Urothelium cell line (cell line): ENCODE measurements around the gene NOTCH1.
"Not testable (repeated sequence)": the region's sequence is repeated elsewhere in the genome, so short reads cannot be mapped to it uniquely, and the experiment has no call there.

Source experiments
- DNase-seq: peaks from one replicate; pipeline ENCODE4 v3.0.0; 2011; ENCODE audit warnings: low spot score, mixed read lengths
- FAIRE-seq: peaks from 2 replicates; lab custom pipeline; 2011; peaks lifted over from hg19 to GRCh38; lab: Jason Lieb, UNC

The NOTCH1 gene

DNA sequence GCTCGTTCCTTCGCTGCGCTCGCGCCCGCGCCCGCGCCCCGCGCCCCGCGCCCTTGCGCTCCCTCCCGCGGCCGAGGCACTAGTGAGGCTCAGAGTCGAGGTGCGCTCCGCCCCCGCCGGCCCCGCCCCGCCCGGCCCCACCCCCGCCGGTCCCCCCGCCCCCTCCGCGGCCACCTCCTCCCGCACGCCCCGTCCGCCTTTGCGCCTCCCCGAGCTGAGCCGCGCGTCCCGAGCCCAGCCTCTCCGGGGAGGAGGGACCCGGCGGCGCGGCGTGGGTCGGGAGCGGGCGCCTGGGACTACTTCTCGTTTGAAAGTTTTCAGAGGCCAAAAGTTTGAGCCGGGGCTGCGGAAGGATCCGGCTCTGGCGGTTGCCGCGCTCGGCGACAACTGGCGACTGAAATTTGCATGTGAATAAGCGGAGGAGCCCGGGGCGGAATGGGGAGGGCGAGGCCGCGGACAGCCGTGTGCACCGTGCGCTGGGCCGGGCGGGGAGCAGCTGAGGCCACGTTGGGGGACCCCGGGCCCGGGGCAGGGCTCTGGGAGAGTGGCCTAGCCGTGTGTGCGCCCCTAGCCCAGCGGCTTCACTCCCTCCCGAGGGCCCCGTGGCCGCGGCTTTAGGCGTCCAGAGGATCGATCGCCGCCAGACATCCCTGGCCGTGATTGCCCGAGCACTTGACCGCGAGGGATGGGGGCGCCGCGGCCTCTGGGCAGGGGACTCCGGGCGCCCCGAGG, at the start of gene NOTCH1:
Gene NOTCH1 (minus strand): TSS at position 84 of the 732 bp plus-strand sequence. CDS start 262 bp downstream, outside the sequence.
- no peak for FAIRE-seq

DNA sequence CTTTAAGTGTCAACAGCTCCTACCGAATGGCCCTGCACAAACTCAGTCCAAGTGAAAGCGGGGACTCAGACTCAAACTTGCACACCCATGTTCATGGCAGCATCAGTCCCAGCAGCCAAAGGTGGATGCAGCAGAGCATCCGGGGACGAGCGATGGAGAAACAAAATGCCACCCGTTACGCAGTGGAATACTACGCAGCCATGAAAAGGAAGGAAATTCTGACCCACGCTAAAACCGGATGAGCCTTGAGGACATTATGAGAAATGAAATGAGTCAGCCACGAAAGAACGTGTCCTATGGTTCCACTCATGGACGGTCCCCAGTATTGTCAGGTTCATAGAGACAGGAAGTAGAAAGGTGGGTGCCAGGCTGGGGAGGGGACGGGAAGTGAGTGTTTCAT, 48.6 kb upstream of the NOTCH1 start:
- peak; percentile 37 for FAIRE-seq
- DNase-seq, result no peak

More for the DNA sequence above, at the start of gene NOTCH1:
- peak; percentile 94 for DNase-seq

DNA sequence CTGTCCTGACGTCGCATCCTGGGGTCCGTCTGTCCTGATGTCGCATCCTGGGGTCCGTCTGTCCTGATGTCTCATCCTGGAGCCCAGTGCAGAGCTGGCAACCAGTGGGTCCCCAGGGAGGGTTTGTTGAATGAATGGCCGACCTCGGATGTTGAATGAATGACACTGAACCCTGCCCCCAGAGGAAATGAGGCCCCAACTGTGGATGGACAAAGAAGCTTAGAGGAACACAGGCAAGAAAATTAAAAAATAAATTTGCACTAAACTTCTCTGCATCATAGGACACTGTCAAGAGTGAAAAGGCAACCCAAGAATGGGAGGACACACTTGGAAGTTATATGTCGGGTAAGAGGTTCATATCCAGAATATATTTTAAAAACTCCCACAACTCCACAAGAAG, 47.7 kb upstream of the NOTCH1 start:
- FAIRE-seq (no peak), DNase-seq (no peak)

DNA sequence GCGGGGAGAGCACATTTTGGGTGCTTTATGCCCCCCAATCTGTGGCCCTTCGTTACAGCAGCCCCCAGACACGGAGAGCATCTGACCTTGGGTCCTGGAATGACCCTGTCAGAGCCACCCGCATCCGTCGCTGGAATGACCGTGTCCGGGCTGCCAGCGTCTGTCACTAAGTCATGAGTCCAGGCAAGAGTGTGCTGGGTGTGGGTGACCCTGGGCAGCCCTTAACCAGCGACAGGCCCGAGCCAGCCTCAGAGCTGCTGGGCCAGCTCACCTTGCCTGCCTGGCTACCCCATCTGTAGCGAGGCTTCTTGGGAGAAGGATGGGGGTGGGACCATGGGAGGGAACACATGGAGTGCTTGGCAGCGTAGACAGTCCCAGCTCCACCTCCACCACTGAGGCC, 46.8 kb upstream of the NOTCH1 start:
- FAIRE-seq (no peak), DNase-seq (no peak)

DNA sequence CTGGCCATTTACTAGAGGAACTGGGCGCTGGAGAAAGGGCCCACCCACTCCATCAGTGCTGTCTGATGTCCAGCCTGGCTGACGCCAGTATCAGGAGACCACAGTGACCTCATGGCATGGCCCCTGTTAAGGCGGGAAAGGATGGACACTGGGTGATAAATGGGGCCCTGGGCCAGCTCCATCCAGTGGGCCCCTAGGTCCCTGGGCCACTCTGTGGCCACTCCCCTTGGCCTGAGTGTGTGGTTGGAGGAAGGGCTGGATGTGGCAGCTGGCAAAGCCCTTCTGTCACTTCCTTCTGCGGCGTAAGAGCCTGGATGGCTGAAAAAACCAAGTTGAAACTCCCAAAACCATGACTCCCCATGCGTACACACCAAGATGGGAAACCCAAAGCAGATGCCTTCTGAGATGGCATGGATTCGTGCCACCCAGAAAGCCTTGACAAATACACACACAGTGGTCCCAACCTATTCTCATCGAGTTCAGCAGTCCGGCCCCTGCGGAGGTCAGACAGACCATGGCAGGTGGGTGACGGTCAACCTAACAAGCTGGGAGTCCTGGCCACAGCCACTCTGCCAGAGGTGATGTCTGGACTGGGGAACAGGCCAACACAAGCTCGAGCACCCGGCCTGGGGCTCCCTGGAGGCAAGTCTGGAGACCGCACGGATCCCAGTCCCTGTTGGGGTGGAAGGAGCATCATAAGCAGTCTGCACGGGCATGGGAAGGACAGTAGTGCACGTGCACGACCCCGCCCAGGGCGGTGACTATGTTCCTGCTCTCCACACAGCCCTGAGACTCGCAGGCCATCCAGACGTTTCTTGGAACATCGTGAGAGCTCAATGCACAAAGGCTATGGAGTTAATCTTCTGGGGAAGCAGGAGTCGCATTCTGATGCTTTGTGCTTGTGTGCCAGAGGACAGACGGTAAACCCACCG, 45.2 kb upstream of the NOTCH1 start:
- DNase-seq (no peak), FAIRE-seq (no peak)

DNA sequence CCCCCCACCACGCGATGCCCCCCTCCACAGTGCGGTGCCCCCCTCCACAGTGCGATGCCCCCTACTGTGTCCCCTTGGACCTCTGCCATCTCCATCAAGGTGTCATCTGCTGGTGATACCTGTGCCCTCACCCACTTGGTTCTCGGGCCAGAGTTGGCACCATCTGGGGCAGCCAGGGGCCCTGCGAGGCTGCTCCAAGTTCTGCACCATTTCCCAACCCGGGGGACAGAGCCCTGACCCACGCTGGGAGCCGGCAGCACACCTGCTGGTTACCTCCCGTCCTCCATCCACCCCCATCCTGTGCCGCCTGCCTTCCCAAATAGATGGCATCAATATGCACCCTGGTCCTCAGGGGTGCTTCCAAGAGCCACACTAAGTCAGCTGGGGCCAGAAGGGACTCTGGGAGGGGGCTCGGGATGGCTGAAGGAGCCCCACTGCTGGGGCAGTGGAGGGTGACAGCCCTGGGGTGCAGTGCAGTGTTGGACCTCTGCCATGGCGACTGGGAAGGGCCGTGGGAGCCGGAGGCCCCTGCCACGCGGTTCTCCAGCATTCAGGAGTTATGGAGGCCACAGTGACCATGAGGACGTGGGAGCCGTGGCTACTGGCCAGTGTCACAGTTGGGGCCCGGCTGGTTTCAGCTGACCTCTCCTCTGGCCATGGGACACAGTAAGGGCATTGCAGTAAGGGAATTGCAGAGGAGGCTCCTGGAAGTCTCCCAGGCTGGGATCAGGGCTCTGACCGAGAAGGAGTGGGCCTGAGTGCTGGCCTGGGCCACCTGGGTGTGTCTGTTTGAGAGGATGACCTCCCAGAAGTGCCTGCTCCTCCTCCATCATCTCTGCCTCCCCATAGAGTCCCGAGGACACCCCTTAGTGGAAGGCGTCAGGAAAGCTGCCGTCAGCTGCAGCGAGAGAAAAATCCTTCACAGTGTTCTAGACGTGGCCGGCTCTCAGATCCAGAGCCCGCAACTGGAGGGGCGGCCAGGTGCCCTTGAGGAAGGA, 44.2 kb upstream of the NOTCH1 start:
- DNase-seq (no peak), FAIRE-seq (no peak)

DNA sequence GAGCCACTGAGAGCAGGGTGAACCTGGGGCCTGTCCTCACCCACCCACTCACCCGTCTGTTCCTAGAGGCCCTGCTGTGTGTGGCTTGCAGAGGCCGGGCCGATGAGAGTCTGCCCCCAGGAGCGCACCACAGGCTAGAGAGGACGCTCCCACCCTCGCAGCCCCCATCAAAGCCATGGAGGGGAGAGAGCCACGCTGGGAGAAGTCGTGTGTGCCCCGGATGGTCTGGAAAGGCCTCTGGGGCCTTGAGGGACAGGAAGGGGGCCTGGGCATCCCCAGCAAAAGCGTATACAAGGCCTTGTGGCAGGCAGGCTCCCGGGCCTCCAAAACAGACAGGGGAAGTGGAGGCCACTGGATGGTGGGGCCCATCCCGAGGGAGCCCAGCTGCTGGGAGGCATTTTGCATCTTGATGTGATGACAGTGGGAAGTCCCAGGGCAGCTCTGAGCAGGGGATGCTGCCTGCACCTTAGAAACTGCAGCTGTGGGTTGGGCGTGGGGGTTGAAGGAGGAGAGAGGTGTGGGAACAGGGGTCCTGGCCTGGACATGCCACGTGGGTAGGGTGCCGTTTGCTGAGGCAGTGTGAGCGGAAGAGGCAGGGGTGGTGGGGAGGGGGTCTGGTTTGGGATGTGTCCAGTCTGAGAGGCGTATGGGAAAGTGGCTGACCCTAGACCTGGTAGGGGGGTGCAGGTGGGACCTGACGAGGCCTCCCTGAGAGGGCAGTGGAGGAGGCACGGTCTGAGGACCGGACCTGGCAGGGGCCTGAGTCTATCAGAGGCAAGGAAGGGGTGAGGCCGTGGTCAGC, 43.0 kb upstream of the NOTCH1 start:
- no peak for FAIRE-seq
- DNase-seq, result no peak

DNA sequence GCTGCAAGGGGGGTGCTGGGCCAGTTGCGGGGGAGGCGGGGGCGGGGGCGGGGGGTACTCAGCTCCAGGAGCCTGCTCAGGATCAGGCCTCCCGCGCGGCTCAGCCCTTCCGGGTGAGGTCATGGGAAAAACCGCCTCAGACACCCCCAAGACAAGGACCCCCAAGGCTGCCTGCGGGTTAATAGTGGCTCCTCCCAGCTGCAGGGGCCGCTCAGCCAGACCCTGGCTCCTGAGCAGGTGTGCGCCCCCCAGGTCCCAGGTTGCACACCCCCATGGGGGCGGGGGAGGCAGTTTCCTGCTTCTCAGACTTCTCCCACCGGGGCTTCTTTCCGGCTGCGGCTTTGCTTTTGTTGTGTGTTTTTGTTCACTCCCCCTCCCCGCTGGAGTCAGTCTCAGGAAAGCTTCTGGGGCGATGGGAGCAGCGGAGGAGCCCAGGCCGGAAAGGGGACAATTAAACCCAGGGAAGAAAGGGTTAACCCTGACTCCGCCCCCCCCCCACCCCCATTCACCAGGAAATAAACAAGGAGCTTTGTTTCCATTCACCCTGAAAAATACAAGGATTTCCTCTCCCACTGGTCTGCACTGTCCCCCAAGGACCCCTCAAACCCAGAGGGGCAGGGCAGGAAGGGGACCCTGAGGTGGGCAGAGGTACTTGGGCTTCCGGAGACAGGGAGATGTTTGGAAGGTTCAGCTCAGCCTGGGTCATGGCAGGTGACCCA, 42.3 kb upstream of the NOTCH1 start:
- DNase-seq (no peak), FAIRE-seq (no peak)

DNA sequence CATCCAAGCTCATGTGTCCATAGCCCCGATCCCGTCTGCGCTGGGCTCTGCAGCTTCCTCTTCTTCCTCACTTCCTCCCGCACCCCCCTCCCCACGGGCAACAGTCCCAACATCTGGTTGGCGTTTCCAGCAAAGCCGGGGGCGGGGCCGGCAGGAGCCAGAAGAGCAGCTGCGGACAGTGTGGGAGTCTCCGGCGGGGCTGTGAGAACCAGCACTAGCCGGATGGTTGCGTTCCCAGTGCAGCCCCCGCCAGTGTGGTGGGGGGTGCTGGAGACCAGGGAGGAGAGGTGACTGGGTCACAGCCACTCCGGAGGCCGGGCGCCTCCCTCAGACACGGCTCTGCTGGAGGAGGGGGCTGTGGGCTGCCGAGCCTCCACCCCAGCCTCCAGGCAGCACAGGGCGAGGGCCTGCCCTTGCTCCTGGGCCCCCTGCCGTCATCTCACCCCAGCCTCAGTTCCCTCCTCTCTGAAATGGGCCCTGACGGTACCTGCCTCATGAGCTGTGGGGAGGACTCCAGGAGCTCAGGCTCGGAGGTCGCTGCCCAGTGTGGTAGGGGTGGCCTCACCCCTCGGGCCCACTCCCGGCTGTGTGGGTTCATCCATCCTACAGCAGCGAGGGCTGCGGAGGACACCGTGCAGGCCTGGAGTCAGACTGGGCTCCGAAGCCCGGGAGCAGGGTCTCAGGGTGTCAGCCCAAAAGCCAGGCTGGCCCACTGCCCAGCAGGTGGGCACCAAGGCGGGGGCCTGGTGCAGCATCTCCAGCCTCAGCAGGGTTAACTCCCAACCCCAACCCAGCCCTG, 41.5 kb upstream of the NOTCH1 start:
- DNase-seq (no peak), FAIRE-seq (no peak)

DNA sequence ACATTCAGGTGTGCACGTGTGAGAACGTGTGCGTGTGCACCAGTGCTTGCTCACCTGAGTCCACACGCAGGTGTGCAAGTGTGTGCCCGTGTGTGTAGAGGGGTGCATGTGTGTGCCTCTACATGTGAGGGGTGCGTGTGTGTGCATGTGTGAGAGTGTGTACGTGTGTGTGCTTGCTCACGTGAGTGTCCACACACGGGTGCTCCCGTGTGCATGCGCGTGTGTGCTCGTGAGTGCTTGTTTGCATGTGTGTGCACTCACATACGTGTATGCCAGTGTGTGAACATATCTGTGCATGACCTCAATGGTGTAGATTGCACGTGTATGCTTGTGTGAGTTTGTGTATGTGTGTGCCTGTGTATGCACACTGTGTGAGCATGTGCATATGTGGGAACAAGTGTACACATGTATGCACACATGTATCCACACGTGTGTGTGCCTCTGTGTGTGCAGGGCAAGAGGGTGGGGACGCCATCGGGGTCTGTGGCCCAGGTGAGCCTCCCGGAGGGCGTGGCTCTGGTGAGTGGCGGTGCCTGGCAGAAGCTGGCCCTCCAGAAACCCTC, 40.6 kb upstream of the NOTCH1 start:
- DNase-seq (no peak), FAIRE-seq (peak; percentile 92)

DNA sequence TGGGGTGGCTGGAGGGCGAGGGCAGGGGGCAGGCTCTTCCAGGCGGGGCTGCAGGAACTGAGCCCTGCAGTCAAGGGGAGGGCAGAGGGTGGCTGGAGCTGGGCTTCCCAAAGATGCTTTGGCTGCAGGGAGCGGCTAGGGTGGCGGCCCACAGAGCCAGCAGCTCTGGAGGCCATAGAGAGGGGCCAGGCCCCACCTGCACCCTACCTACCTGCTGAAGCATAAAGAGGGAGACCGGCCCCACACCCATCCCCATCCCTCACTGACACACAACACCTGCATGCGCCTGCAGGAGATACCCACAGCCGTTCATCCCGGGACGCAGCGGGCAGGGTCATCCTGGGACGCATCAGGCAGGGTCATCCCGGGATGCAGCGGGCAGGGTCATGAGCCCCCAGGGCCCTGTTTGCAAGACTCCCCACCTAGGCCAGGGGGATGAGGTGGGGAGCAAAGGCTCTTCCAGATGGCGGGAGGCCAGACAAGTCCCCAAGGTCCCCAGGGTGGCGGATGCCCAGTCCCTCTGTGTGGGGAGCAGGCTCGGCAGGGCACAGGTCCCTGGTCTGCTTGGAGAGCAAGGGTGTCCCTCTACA, 39.8 kb upstream of the NOTCH1 start:
- FAIRE-seq, result no peak
- DNase-seq, result no peak

DNA sequence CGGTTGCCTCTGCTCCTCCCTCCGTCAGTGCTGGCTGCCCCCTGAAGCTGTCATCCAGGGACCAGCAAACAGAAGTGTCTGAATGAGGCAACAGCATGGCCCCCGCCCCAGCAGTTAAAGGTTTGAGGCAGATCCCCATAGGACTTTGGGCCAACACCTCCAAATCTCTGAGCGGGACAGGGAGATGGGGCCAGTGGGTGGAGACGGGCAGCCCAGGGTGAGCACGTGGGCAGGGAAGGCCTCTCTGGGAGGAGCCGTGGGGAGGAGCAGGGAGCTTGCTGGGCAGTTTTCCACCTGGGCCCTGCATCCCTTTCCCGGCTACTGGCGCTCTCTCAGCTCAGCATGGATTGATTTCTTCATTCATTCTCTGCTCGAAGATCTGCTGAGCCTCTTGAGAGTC, 39.1 kb upstream of the NOTCH1 start:
- no peak for DNase-seq
- FAIRE-seq, result no peak

DNA sequence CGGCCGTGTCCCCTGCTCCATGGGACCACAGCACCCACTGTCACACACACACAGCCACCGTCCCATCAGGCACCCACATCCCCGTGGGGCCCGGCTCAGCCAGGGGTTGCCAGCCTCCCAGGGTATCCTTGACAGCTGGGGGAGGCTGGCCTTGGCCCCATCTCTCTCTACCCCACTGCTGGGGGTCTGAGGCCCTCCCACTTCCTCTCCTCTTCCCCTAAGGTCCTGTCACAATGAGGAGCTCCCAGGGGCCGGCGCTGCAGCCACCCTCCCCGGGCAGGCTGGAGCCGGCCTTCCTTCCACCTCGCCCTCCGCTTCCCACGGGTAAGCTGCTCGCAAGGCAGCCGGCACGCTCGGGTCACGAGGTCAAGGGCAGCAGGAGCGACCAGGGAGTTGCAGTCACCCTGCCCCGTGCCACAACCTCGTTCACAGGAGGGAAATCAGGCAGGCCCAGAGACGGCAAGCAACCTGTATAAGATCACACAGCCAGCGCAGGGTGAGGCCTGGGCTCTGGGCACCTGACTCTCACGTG, 38.6 kb upstream of the NOTCH1 start:
- FAIRE-seq (no peak), DNase-seq (no peak)

DNA sequence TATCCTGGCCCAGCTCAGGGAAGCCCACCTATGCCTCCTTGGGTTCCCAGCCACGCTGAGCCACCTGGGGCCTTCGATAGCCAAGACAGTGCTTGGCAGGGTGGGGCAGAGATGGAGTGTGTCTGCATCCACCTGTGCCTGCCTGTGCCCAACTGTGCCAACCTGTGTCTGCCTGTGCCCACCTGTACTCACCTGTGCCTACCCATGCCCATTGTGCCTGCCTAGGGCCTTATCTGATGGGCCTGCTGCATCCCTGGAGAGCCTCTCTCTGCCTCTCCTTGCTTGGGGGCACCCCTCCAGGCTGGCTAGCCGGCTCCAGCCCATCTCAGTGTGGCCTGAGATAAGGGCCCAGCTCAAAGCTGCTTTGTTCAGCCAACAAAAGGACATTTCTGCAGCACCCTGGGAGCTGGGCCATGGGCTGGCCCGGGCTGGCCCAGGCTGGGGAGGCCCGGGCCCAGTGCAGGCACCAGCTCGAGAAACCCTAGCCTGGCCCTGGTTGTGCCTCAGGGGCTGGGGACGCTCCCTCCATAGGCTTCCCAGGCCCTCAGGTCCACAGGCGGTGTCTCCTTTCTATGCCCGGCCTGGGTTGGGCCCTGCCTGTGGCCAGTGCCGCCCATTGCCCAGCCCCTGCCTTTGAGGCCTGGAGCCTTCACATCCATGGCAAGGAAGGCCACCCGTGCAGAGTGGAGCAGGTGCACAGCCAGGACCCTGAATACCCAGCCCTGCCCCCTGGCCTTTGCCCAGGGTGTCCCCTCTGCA, 37.3 kb upstream of the NOTCH1 start:
- FAIRE-seq (no peak), DNase-seq (no peak)

DNA sequence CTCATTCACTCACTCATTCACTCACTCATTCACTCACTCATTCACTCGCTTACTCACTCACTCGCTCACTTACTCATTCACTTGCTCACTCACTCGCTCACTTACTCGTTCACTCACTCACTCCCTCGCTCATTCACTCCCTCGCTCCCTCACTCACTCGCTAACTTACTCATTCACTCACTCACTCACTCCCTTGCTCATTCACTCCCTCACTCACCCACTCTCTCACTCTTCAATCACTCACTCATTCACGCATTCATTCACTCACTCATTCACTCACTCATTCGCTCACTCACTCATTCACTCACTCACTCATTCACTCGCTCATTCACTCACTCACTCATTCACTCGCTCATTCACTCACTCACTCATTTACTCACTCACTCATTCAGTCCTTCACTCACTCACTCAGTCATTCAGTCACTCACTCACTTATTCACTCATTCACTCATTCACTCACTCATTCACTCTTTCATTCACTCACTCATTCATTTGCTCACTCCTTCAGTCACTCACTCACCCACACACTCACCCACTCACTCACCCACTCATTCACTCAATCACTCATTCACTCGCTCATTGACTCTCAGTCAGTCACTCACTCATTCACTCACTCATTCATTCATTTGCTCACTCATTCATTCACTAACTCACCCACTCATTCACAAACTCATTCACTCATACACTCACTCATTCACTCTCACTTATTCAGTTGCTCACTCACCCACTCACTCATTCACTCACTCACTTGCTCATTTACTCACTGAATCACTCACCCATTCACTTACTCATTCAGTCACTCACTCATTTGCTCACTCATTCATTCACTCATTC, 36.0 kb upstream of the NOTCH1 start:
- no peak for DNase-seq
- no peak for FAIRE-seq

DNA sequence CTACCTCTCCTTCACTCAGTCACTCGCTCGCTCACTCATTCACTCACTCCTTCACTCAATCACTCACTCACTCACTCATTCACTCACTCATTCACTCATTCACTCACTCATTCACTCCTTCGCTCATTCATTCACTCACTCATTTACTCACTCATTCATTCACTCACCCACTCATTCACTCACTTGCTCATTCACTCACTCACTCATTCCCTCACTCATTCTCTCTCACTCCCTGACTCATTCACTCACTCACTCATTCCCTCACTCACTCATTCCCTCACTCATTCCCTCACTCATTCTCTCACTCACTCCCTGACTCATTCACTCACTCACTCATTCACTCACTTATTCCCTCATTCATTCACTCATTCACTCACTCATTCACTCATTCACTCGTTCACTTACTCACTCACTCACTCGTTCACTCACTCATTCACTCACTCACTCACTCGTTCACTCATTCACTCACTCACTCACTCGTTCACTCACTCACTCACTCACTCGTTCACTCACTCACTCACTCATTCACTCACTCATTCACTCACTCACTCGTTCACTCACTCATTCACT, 33.9 kb upstream of the NOTCH1 start:
- DNase-seq, result not testable (repeated sequence)
- peak; percentile 32 for FAIRE-seq
